ENCODE measurements around the gene ARHGAP4. TPM values are rescaled to one million over a fixed set of nuclear protein-coding genes. Genes with fewer than 3 reads are reported as not detected.

ARHGAP4 gene
- total and polyA plus RNA-seq, 10 of the 15 experiments (the other 5 are each of a cell fraction or from before 2014, with no cell fraction given) = 0.71 to 120 (median 44.3) TPM

GRCh38 chrX:153944140-153944799 lies 18.2 kb upstream of the ARHGAP4 start, which contains the start of gene RENBP (continued):
- TF ChIP-seq, protein P1, sequence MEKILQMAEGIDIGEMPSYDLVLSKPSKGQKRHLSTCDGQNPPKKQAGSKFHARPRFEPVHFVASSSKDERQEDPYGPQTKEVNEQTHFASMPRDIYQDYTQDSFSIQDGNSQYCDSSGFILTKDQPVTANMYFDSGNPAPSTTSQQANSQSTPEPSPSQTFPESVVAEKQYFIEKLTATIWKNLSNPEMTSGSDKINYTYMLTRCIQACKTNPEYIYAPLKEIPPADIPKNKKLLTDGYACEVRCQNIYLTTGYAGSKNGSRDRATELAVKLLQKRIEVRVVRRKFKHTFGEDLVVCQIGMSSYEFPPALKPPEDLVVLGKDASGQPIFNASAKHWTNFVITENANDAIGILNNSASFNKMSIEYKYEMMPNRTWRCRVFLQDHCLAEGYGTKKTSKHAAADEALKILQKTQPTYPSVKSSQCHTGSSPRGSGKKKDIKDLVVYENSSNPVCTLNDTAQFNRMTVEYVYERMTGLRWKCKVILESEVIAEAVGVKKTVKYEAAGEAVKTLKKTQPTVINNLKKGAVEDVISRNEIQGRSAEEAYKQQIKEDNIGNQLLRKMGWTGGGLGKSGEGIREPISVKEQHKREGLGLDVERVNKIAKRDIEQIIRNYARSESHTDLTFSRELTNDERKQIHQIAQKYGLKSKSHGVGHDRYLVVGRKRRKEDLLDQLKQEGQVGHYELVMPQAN (conservative IDR thresholded peaks at IDR 0.05) = no peak
- TF ChIP-seq, protein P2, sequence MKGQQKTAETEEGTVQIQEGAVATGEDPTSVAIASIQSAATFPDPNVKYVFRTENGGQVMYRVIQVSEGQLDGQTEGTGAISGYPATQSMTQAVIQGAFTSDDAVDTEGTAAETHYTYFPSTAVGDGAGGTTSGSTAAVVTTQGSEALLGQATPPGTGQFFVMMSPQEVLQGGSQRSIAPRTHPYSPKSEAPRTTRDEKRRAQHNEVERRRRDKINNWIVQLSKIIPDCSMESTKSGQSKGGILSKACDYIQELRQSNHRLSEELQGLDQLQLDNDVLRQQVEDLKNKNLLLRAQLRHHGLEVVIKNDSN (IDR thresholded peaks at IDR 0.05; ENCODE audit: borderline replicate concordance, extremely low read length, insufficient read depth, low read depth, low read length) = peak; percentile 43
- peak; percentile 66; the same call in 1 of the 2 replicates for TF ChIP-seq PKNOX1 (IDR thresholded peaks at IDR 0.05)
- TF ChIP-seq RAD51 (IDR thresholded peaks at IDR 0.05) = peak; percentile 78

- Histone ChIP-seq H3K36me3 (ENCODE audit: control insufficient read depth in 2 of 2, insufficient read depth in 2 of 2, low read length in 1 of 2) (no peaks in the 10 kb centered on the region), H3K27ac (ENCODE audit: control insufficient read depth, insufficient read depth) (no peak overlapping the region), H4K20me1 (ENCODE audit: control insufficient read depth, insufficient read depth) (no peaks in the 10 kb centered on the region), H3K4me3 (no peak overlapping the region), H3K9me3 (replicated peaks; ENCODE audit: control insufficient read depth, insufficient read depth, low read length) (no peaks in the 10 kb centered on the region), H3K4me1 (ENCODE audit: control insufficient read depth, insufficient read depth, low read length) (no peaks in the 10 kb centered on the region), H3K27me3 (replicated peaks in 1 of 2; ENCODE audit: control insufficient read depth in 2 of 2, insufficient read depth in 2 of 2, low read length in 1 of 2) (no peaks in the 10 kb centered on the region), H2AFZ (ENCODE audit: control insufficient read depth, low read depth, low read length) (no peak overlapping the region), H3K4me2 (ENCODE audit: control insufficient read depth, insufficient read depth) (no peak overlapping the region), H3K9ac (ENCODE audit: control insufficient read depth, insufficient read depth, low read length) (no peak overlapping the region), H3K79me2 (ENCODE audit: control insufficient read depth, insufficient read depth, low read length) (no peaks in the 10 kb centered on the region)
- ChIA-PET SMC1A (ENCODE audit: uncharacterized antibody, unreplicated experiment) (no interaction called here), CTCF (no interaction called here), RAD21 (ENCODE audit: unreplicated experiment) (no interaction called here), POLR2A (interaction anchor here (0.7 kb wide), 1 partner anchor 164 kb away, joined by 6 read pairs; no protein-coding TSS in a partner anchor)
- 34% methylated on average over 22 of the region's 23 CpGs for WGBS (ENCODE audit: insufficient coverage, insufficient replicate concordance, low lambda C conversion rate, missing lambda C conversion rate)
- FAIRE-seq = no peak
- ATAC-seq = no peak
- DNase-seq (ENCODE audit: low read depth, low spot score) = no peak
- in situ Hi-C loops (cut with MboI) = no loop called here
- intact Hi-C loops (cut with micrococcal nuclease; ENCODE audit: unreplicated experiment) = no loop called here
- TF ChIP-seq NRF1 (conservative IDR thresholded peaks at IDR 0.05; ENCODE audit: low read depth, low read length) (no peak), MYB (IDR thresholded peaks at IDR 0.05; ENCODE audit: borderline replicate concordance, low read depth, low read length) (no peak), MEF2B (IDR thresholded peaks at IDR 0.05; ENCODE audit: partially characterized antibody, poor library complexity, severe bottlenecking) (no peak), NR2C2 (IDR thresholded peaks at IDR 0.05; ENCODE audit: borderline replicate concordance, control insufficient read depth, insufficient read length, low read depth) (no peak), BCL11A (IDR thresholded peaks at IDR 0.05; ENCODE audit: low read depth, low read length) (no peak)
- no TSS peak for BruUV-seq (replicated peaks)
Observed at GRCh38 chrX:153941336-153942252, 15.5 kb upstream of the ARHGAP4 start.

Measured in GM12878 (cell line).